Activated naive CD8-positive, alpha-beta T cell treated with anti-CD3 and anti-CD28 coated beads, Interleukin-2, amount 50 U/mL, for 24 hours (primary cell): ENCODE results near the gene CDRT15.
"Not testable (repeated sequence)": the region's sequence is repeated elsewhere in the genome, so short reads cannot be mapped to it uniquely, and the experiment has no call there.

Experiments used
- ATAC-seq: fragments of 150-1000 bp; cut with Tn5 transposase; one replicate; pipeline ENCODE4 v1.10.0; 2021
- DNase-seq: peaks from one replicate; pipeline ENCODE4 v3.0.0; 2021
- H3K27ac Mint-ChIP-seq: one replicate; pipeline ENCODE4 v1.8.0; 2021; ENCODE audit warnings: mild to moderate bottlenecking, mixed read lengths
- H3K27me3 Mint-ChIP-seq: one replicate; pipeline ENCODE4 v1.8.0; 2021; ENCODE audit warnings: mixed read lengths
- H3K36me3 Mint-ChIP-seq: one replicate; pipeline ENCODE4 v1.8.0; 2021; ENCODE audit warnings: low read depth, mixed read lengths
- H3K4me1 Mint-ChIP-seq: one replicate; pipeline ENCODE4 v1.8.0; 2021; ENCODE audit warnings: mixed read lengths
- H3K4me3 Mint-ChIP-seq: one replicate; pipeline ENCODE4 v1.8.0; 2021; ENCODE audit warnings: mild to moderate bottlenecking, moderate library complexity, mixed read lengths
- H3K9me3 Mint-ChIP-seq: one replicate; pipeline ENCODE4 v1.8.0; 2021; ENCODE audit warnings: mixed read lengths

The CDRT15 gene

GRCh38 chr17:14201988-14202380 is 34.7 kb downstream of the CDRT15 start:
- no peak for DNase-seq
- Mint-ChIP-seq H3K27me3 (no peaks in the 10 kb centered on the region), H3K9me3 (peaks cover 3% of the 10 kb centered on the region), H3K27ac (peak overlapping the region; percentile 76), H3K36me3 (peaks cover 41% of the 10 kb centered on the region), H3K4me1 (peaks cover 93% of the 10 kb centered on the region), H3K4me3 (peak overlapping the region; percentile 50)
- no peak for ATAC-seq

GRCh38 chr17:14201021-14201987 is 35.4 kb downstream of the CDRT15 start:
- peak; percentile 17 for ATAC-seq
- peak; percentile 41 for DNase-seq
- peak overlapping the region; percentile 76 for H3K27ac Mint-ChIP-seq
- H3K4me1 Mint-ChIP-seq: peaks cover 99% of the 10 kb centered on the region
- H3K27me3 Mint-ChIP-seq: no peaks in the 10 kb centered on the region
- peaks cover 3% of the 10 kb centered on the region for H3K9me3 Mint-ChIP-seq
- H3K4me3 Mint-ChIP-seq: peak overlapping the region; percentile 50
- H3K36me3 Mint-ChIP-seq: peaks cover 44% of the 10 kb centered on the region

- H3K27me3 Mint-ChIP-seq: no peaks in the 10 kb centered on the region
- no peak overlapping the region for H3K4me3 Mint-ChIP-seq
- peaks cover 40% of the 10 kb centered on the region for H3K36me3 Mint-ChIP-seq
- ATAC-seq: no peak
- no peaks in the 10 kb centered on the region for H3K9me3 Mint-ChIP-seq
- peak overlapping the region; percentile 33 for H3K27ac Mint-ChIP-seq
- no peak for DNase-seq
- H3K4me1 Mint-ChIP-seq: peaks cover 99% of the 10 kb centered on the region
These were observed 36.3 kb downstream of the CDRT15 start for GRCh38 chr17:14200354-14200753.

GRCh38 chr17:14199601-14200000 is 37.1 kb downstream of the CDRT15 start:
- DNase-seq (no peak), ATAC-seq (no peak)
- Mint-ChIP-seq H3K27me3 (no peaks in the 10 kb centered on the region), H3K36me3 (peaks cover 38% of the 10 kb centered on the region), H3K27ac (no peak overlapping the region), H3K4me3 (no peak overlapping the region), H3K4me1 (peaks cover 99% of the 10 kb centered on the region), H3K9me3 (no peaks in the 10 kb centered on the region)

GRCh38 chr17:14198575-14198974 is 38.1 kb downstream of the CDRT15 start:
- Mint-ChIP-seq H3K4me1 (peaks cover 94% of the 10 kb centered on the region), H3K4me3 (no peak overlapping the region), H3K36me3 (peaks cover 34% of the 10 kb centered on the region)

GRCh38 chr17:14198013-14198412 is 38.6 kb downstream of the CDRT15 start:
- Mint-ChIP-seq H3K4me3 (no peak overlapping the region), H3K4me1 (peaks cover 93% of the 10 kb centered on the region), H3K36me3 (peaks cover 33% of the 10 kb centered on the region), H3K27ac (peak overlapping the region; percentile 78), H3K27me3 (no peaks in the 10 kb centered on the region), H3K9me3 (no peaks in the 10 kb centered on the region)
- DNase-seq: no peak
- no peak for ATAC-seq

More at GRCh38 chr17:14198575-14198974, 38.1 kb downstream of the CDRT15 start:
- Mint-ChIP-seq H3K27ac (peak overlapping the region; percentile 2), H3K9me3 (no peaks in the 10 kb centered on the region), H3K27me3 (no peaks in the 10 kb centered on the region)
- no peak for ATAC-seq
- DNase-seq: no peak

- no peaks in the 10 kb centered on the region for H3K27me3 Mint-ChIP-seq
- H3K9me3 Mint-ChIP-seq: no peaks in the 10 kb centered on the region
- peak overlapping the region; percentile 78 for H3K27ac Mint-ChIP-seq
- H3K4me1 Mint-ChIP-seq: peaks cover 91% of the 10 kb centered on the region
- peak; percentile 71 for ATAC-seq
- no peak overlapping the region for H3K4me3 Mint-ChIP-seq
- DNase-seq: peak; percentile 61
- peaks cover 32% of the 10 kb centered on the region for H3K36me3 Mint-ChIP-seq
These were observed 39.1 kb downstream of the CDRT15 start for GRCh38 chr17:14197586-14197985.

GRCh38 chr17:14197057-14197456 is 39.6 kb downstream of the CDRT15 start:
- H3K36me3 Mint-ChIP-seq: peaks cover 34% of the 10 kb centered on the region
- H3K27me3 Mint-ChIP-seq: no peaks in the 10 kb centered on the region
- H3K4me1 Mint-ChIP-seq: peaks cover 91% of the 10 kb centered on the region
- peak overlapping the region; percentile 78 for H3K27ac Mint-ChIP-seq
- H3K9me3 Mint-ChIP-seq: no peaks in the 10 kb centered on the region
- H3K4me3 Mint-ChIP-seq: no peak overlapping the region
- no peak for ATAC-seq
- no peak for DNase-seq

GRCh38 chr17:14196377-14196997 is 40.2 kb downstream of the CDRT15 start:
- Mint-ChIP-seq H3K4me3 (no peak overlapping the region), H3K4me1 (peaks cover 91% of the 10 kb centered on the region), H3K36me3 (peaks cover 36% of the 10 kb centered on the region), H3K27ac (peak overlapping the region; percentile 78), H3K9me3 (no peaks in the 10 kb centered on the region), H3K27me3 (no peaks in the 10 kb centered on the region)
- ATAC-seq (no peak), DNase-seq (no peak)

- Mint-ChIP-seq H3K36me3 (peaks cover 21% of the 10 kb centered on the region), H3K4me1 (peaks cover 73% of the 10 kb centered on the region), H3K27ac (peak overlapping the region; percentile 74), H3K4me3 (peak overlapping the region; percentile 42)
- H3K9me3 Mint-ChIP-seq, H3K27me3 Mint-ChIP-seq: not testable (repeated sequence)
- DNase-seq (peak; percentile 28), ATAC-seq (peak; percentile 38)
These were observed 43.9 kb downstream of the CDRT15 start for GRCh38 chr17:14192636-14193344.

- H3K27me3 Mint-ChIP-seq, H3K9me3 Mint-ChIP-seq, DNase-seq, H3K4me3 Mint-ChIP-seq, ATAC-seq: not testable (repeated sequence)
- H3K27ac Mint-ChIP-seq: peak overlapping the region; percentile 59
- H3K4me1 Mint-ChIP-seq: peaks cover 65% of the 10 kb centered on the region
- peaks cover 21% of the 10 kb centered on the region for H3K36me3 Mint-ChIP-seq
These were observed 44.6 kb downstream of the CDRT15 start for GRCh38 chr17:14192039-14192438.

- H3K27me3 Mint-ChIP-seq, DNase-seq, H3K27ac Mint-ChIP-seq, H3K9me3 Mint-ChIP-seq, H3K4me3 Mint-ChIP-seq: not testable (repeated sequence)
- Mint-ChIP-seq H3K36me3 (peaks cover 17% of the 10 kb centered on the region), H3K4me1 (peaks cover 59% of the 10 kb centered on the region)
- peak; percentile 59 for ATAC-seq
These were observed 45.2 kb downstream of the CDRT15 start for GRCh38 chr17:14191469-14191868.

GRCh38 chr17:14190774-14191173 is 45.9 kb downstream of the CDRT15 start:
- ATAC-seq, DNase-seq, H3K9me3 Mint-ChIP-seq, H3K27me3 Mint-ChIP-seq, H3K27ac Mint-ChIP-seq, H3K4me3 Mint-ChIP-seq: not testable (repeated sequence)
- H3K36me3 Mint-ChIP-seq: peaks cover 17% of the 10 kb centered on the region
- H3K4me1 Mint-ChIP-seq: peaks cover 55% of the 10 kb centered on the region

GRCh38 chr17:14186443-14186842 is 50.2 kb downstream of the CDRT15 start:
- not testable (repeated sequence) for H3K9me3 Mint-ChIP-seq, H3K27ac Mint-ChIP-seq, H3K4me3 Mint-ChIP-seq, DNase-seq, ATAC-seq, H3K27me3 Mint-ChIP-seq, H3K36me3 Mint-ChIP-seq
- peaks cover 23% of the 10 kb centered on the region for H3K4me1 Mint-ChIP-seq
